C4-2B (cell line): ENCODE measurements around the gene NAA40.

Source experiments
- ZFX ChIP-seq: fragments of 450-650 bp; IDR thresholded peaks from 2 replicates; pipeline ENCODE4 v1.6.1; 2017
- TF ChIP-seq, protein P1 (sequence below): fragments of 450-650 bp; conservative IDR thresholded peaks from 2 replicates; pipeline ENCODE4 v1.5.1; 2017; ENCODE audit warnings: mild to moderate bottlenecking

DNA sequence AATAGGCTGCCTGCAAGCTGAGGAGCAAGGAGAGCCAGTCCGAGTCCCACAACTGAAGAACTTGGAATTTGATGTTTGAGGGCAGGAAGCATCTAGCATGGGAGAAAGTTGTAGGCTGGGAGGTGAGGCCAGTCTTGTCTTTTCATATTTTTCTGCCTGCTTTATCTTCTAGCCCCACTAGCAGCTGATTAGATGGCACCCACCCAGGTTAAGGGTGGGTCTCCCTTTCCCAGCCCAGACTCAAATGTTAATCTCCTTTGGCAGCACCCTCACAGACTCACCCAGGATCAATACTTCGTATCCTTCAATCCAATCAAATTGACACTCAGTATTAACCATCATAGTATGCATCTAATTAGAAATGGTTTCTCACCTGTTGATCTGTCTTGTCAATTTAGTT lies 30.7 kb downstream of the NAA40 start:
- TF ChIP-seq, protein P1, sequence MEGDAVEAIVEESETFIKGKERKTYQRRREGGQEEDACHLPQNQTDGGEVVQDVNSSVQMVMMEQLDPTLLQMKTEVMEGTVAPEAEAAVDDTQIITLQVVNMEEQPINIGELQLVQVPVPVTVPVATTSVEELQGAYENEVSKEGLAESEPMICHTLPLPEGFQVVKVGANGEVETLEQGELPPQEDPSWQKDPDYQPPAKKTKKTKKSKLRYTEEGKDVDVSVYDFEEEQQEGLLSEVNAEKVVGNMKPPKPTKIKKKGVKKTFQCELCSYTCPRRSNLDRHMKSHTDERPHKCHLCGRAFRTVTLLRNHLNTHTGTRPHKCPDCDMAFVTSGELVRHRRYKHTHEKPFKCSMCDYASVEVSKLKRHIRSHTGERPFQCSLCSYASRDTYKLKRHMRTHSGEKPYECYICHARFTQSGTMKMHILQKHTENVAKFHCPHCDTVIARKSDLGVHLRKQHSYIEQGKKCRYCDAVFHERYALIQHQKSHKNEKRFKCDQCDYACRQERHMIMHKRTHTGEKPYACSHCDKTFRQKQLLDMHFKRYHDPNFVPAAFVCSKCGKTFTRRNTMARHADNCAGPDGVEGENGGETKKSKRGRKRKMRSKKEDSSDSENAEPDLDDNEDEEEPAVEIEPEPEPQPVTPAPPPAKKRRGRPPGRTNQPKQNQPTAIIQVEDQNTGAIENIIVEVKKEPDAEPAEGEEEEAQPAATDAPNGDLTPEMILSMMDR = no peak
- no peak for TF ChIP-seq ZFX
